Effector CD8-positive, alpha-beta T cell (primary cell): Measurements from ENCODE around the gene ZNF43.
"Not testable (repeated sequence)": the region's sequence is repeated elsewhere in the genome, so short reads cannot be mapped to it uniquely, and the experiment has no call there.

ENCODE experiments used
- DNase-seq: peaks from one replicate; lab custom pipeline; 2025; lab: John Stamatoyannopoulos, UW

Gene ZNF43

GRCh38 chr19:21808400-21809000 lies 27.5 kb downstream of the ZNF43 start:
- DNase-seq, result not testable (repeated sequence)

DNA sequence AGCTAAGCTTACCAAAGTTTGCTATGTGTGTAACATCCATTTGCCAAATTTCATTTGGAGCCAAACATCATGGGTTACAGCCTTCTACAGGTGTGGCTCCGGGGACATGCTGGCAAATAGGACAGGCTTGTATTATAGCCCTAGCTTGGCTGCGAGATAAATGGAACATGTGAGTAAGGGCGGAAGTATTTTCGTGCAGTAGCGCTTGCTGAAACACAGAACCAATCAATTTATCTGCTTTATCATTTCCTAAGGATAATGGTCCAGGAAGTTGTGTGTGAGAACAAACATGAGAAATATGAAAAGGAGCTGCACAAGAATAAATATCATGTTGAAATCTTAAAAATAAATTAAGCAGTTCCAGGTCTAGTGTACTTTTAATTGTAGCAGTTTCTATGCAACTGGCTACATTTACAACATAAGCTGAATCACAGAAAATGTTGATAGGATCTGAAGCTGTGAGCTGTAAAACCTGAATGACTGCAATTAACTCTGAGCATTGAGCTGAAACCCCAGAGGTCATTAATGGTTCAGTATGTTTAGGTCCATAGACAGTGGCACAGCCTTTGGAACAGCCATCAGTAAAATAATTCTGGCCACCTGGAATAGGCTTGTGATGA lies 46.4 kb downstream of the ZNF43 start:
- DNase-seq, result no peak

- no peak for DNase-seq
These were observed 49.0 kb downstream of the ZNF43 start for GRCh38 chr19:21786936-21787335.

- not testable (repeated sequence) for DNase-seq
These were observed 60.2 kb downstream of the ZNF43 start for GRCh38 chr19:21775792-21776191.

DNA sequence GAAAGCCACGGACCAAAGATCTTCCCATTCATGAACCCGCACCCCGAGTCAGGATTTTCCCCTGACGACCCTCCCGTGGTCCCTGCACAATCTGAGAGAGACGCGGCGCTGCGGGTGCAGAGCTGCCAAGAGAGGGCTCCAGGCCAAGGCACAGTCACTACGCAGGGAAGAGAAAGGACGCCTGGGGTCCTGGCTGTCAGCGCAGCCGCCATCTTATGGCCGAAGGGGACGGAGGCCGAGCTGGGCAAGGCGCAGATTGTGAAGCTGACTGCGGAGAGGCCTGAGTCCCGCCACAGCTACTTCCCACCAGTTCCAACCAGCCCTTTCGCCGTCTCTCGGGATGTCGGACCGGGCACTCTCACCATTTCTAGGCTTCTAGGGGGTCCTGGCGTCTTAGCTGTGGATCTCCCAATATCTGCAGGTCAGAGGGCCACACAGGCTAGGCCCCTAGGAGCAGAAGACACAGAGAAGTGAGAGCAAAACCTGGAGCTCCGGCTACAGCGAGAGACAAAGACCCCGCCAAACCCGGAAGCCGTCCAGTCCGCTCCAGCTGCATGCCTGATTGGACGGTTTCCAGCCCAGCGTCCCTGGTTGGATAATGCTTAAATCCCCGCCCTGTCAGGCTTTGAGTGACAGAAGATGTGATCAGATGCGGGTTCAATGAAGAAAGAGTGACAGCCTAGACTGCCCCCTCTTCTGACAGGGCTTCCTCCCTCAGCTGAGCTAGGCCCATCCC lies 68.7 kb downstream of the ZNF43 start, which contains the start of gene ZNF100:
Gene ZNF100, minus strand, starts transcription at position 515 of the 736 bp plus-strand sequence. Its CDS starts 150 bp downstream, at position 365.
- peak; percentile 75 for DNase-seq

DNA sequence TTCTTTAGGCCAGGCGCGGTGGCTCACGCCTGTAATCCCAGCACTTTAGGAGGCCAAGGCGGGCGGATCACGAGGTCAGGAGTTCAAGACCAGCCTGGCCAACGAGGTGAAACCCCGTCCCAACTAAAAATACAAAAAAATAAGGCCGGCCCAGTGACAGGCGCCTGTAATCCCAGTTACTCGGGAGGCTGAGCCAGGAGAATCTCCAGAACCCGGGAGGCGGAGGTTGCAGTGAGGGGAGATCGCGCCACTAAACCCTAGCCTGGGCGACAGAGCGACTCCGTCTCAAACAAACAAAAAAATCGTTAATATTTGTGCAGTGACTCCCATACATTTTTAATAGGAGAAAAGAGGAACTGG lies 69.3 kb downstream of the ZNF43 start:
- not testable (repeated sequence) for DNase-seq

DNA sequence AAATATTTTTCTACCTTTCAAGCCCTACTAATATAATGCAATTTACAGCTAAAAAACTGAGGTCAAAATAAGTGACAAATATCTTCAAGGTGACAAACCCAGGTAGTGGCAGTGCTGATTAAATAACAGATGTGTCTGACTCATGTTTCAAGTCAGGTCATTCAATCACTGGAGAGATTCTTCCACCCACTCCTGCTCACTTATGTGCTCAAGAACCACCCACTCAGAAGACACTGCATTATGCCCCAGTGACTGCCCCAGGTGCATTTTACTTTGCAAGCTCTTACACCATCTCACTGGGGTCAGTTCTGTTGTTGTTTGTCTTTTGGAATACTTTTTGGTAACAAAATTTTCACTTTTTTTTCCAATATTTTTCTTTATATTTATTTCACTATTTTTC lies 70.8 kb downstream of the ZNF43 start:
- no peak for DNase-seq

- not testable (repeated sequence) for DNase-seq
These were observed 74.4 kb downstream of the ZNF43 start for GRCh38 chr19:21761547-21761946.

DNA sequence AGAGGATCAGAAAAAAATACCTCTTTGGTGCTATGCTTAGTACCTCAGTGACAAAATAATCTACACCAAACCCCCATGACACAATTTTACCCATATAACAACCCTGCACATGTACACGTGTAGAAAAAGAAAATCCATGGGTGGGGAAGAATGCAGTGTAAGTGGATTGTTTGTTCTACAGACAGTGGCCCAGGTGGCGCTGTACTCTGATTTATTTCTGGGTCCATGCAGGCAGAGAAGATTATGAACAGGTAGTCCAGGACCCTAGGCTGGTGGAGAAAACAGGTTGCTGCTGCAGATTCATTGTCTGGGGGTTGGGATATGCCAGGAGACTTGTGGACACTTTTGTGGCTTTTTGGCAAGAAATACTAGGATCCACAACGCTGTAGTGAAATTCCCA lies 77.7 kb downstream of the ZNF43 start:
- no peak for DNase-seq

DNA sequence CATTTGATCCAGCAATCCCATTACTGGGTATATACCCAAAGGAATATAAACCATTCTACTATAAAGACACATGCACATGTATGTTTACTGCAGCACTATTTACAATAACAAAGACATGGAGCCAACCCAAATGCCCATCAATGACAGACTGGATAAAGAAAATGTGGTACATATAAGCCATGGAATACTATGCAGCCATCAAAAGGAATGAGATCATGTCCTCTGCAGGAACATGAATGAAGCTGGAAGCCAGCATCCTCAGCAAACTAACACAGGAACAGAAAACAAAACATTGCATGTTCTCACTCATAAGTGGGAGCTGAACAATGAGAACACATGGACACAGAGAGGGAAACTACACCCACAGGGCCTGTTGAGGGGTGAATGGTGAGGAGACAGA lies 80.4 kb downstream of the ZNF43 start:
- DNase-seq, result not testable (repeated sequence)
